CD4-positive, alpha-beta T cell treated with Interleukin-4 for 1 hour (primary cell): ENCODE results near the gene MAST4.

Source experiments
- DNase-seq, 2 donors: peaks; one replicate each; pipeline ENCODE4 v3.0.0-alpha.2; 2020 to 2022

Gene MAST4

GRCh38 chr5:66969963-66970362 is 373.8 kb downstream of the MAST4 start:
- no peak for DNase-seq

- DNase-seq: no peak
These were observed 375.8 kb downstream of the MAST4 start for GRCh38 chr5:66972004-66972403.

- DNase-seq: no peak
These were observed 378.1 kb downstream of the MAST4 start for GRCh38 chr5:66974256-66974655.

GRCh38 chr5:66976108-66976507 is 379.9 kb downstream of the MAST4 start:
- no peak for DNase-seq

- no peak for DNase-seq
These were observed 383.5 kb downstream of the MAST4 start for GRCh38 chr5:66979738-66980137.

- DNase-seq: no peak
These were observed 385.3 kb downstream of the MAST4 start for GRCh38 chr5:66981266-66982055.

GRCh38 chr5:66982056-66982387 is 385.8 kb downstream of the MAST4 start:
- no peak for DNase-seq

GRCh38 chr5:66982470-66982869 is 386.3 kb downstream of the MAST4 start:
- no peak for DNase-seq

GRCh38 chr5:66985417-66985816 is 389.2 kb downstream of the MAST4 start:
- no peak for DNase-seq

GRCh38 chr5:66986009-66986408 is 389.8 kb downstream of the MAST4 start:
- DNase-seq: no peak

GRCh38 chr5:66986534-66986933 is 390.3 kb downstream of the MAST4 start:
- no peak for DNase-seq

GRCh38 chr5:66987126-66987525 is 390.9 kb downstream of the MAST4 start:
- DNase-seq: no peak

- DNase-seq: no peak
These were observed 391.3 kb downstream of the MAST4 start for GRCh38 chr5:66987540-66987939.

- peak in 1 of 2 donors; percentile 52 for DNase-seq
These were observed 392.0 kb downstream of the MAST4 start for GRCh38 chr5:66987949-66988838.

- DNase-seq: no peak
These were observed 393.1 kb downstream of the MAST4 start for GRCh38 chr5:66989286-66989685.

- no peak for DNase-seq
These were observed 393.6 kb downstream of the MAST4 start for GRCh38 chr5:66989781-66990180.

- DNase-seq: no peak
These were observed 395.6 kb downstream of the MAST4 start for GRCh38 chr5:66991746-66992145.

GRCh38 chr5:66992547-66992946 is 396.4 kb downstream of the MAST4 start:
- DNase-seq: no peak

- DNase-seq: no peak
These were observed 397.3 kb downstream of the MAST4 start for GRCh38 chr5:66993448-66993847.

GRCh38 chr5:66993882-66994281 is 397.7 kb downstream of the MAST4 start:
- no peak for DNase-seq

GRCh38 chr5:66994790-66995189 is 398.6 kb downstream of the MAST4 start:
- no peak for DNase-seq

- DNase-seq: no peak
These were observed 404.7 kb downstream of the MAST4 start for GRCh38 chr5:67000794-67001475.

- no peak for DNase-seq
These were observed 406.9 kb downstream of the MAST4 start for GRCh38 chr5:67002832-67003684.
